Skeletal muscle tissue (tissue), 4 donors: Measurements from ENCODE around the gene XRCC1. TPM values are rescaled to one million over a fixed set of nuclear protein-coding genes. Genes with fewer than 3 reads are reported as not detected.
A peak's percentile ranks its signal among the peaks of the same experiment; 100 is the strongest.

ENCODE experiments used
- H3K27ac ChIP-seq: one replicate; pipeline ENCODE4 v1.7.0; 2013; ENCODE audit warnings: mild to moderate bottlenecking, low read depth, low read length, inconsistent platforms
- H3K27me3 ChIP-seq, 3 donors: one replicate each; pipeline ENCODE4 v1.7.0; 2013; ENCODE audit warnings: low read length in 3 of 3; ENCODE audit not compliant: control insufficient read depth in 3 of 3, insufficient read depth in 3 of 3
- H3K36me3 ChIP-seq, 3 donors: one replicate each; pipeline ENCODE4 v1.7.0; 2013; ENCODE audit warnings: low read length in 3 of 3; ENCODE audit not compliant: control insufficient read depth in 3 of 3, insufficient read depth in 3 of 3
- H3K4me1 ChIP-seq, 3 donors: one replicate each; pipeline ENCODE4 v1.7.0; 2013; ENCODE audit warnings: low read length in 3 of 3, mild to moderate bottlenecking in 3 of 3; ENCODE audit not compliant: control insufficient read depth in 3 of 3, insufficient read depth in 3 of 3
- H3K4me3 ChIP-seq, 3 donors: one replicate each; pipeline ENCODE4 v1.7.0; 2013; ENCODE audit warnings: low read length in 3 of 3
- H3K9ac ChIP-seq, 3 donors: one replicate each; pipeline ENCODE4 v1.7.0; 2013; ENCODE audit warnings: low read length in 3 of 3, mild to moderate bottlenecking in 3 of 3, moderate library complexity in 2 of 3, low read depth in 1 of 3
- H3K9me3 ChIP-seq, 3 donors: one replicate each; pipeline ENCODE4 v1.7.0; 2013; ENCODE audit warnings: low read length in 3 of 3; ENCODE audit not compliant: control insufficient read depth in 3 of 3
- total RNA-seq: library from RNA; depleted of rRNA; stranded (reverse); fragments of >200 nt; gene quantifications from one replicate; pipeline ENCODE4 v1.2.3, GENCODE V29; 2014
- donor health status: Osteomylitis.

Gene XRCC1
- total RNA-seq, 1 donor from 2014 or later = 7.3 TPM

DNA sequence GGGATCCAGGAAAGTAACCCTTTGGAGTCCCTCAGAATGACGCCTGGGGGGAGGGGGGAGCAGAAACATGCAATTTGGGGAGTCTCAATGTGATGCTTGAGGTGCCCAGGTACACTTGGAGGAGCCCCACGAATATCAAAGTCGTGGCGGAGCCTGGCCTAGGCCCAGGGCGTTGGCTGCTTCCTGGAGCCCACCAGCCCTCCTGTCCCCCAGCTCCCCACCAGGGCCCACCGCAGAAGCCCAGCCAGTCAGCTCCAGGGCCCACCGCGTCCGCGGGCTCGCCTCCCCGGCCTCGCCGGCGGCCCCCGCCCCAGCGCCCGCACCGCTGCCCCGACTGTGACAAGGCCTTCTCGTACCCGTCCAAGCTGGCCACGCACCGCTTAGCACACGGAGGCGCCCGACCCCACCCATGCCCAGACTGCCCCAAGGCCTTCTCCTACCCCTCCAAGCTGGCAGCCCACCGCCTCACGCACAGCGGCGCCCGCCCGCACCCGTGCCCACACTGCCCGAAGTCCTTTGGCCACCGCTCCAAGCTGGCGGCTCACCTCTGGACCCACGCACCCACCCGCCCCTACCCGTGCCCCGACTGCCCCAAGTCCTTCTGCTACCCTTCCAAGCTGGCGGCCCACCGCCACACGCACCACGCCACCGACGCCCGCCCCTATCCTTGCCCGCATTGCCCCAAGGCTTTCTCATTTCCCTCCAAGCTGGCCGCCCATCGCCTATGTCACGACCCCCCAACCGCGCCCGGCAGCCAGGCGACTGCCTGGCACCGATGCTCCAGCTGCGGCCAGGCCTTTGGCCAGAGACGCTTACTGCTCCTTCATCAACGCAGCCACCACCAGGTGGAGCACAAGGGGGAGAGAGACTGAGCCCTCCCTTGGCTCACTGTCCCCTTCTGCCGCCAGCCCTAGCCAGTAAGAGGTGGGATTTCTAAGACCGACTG, 40.2 kb downstream of the XRCC1 start:
- H3K27ac ChIP-seq = peak overlapping the region; percentile 85
- H3K27me3 ChIP-seq = no peaks in the 10 kb centered on the region
- H3K9ac ChIP-seq = peak overlapping the region in 2 of 3 donors; percentile 54 to 66
- H3K9me3 ChIP-seq = peaks cover 0 to 8% (median 0%) of the 10 kb centered on the region in 3 donors
- peaks cover 6 to 16% (median 12%) of the 10 kb centered on the region in 3 donors for H3K36me3 ChIP-seq
- peaks cover 16 to 33% (median 23%) of the 10 kb centered on the region in 3 donors for H3K4me1 ChIP-seq
- H3K4me3 ChIP-seq = no peak overlapping the region

DNA sequence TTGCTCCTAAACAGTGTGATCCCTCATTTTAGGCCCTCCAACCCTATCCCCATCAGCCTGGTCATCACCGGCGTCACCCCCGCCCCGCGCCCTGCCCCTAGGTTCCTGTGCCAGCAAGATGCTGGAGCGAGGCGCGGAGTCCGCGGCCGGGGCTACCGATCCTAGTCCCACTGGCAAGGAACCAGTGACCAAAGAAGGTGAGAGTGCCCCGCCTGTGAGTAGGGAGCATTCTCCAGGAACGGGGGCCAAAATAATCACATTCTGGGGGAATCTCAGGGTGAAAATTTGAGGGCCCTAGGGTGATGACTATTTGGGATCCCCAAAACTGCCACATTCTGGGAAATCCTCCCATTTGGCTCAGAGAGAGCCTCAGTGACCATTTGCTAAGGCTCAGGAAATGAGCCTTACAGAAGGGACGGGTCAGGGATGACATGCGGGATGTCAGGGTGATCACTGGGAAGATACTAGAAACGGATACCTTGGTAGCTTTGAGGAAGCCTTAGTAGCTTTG, 41.0 kb downstream of the XRCC1 start:
- peak overlapping the region in 2 of 3 donors; percentile 25 to 54 for H3K9ac ChIP-seq
- H3K4me3 ChIP-seq = peak overlapping the region; percentile 91 to 95 (median 92)
- H3K4me1 ChIP-seq = peaks cover 16 to 33% (median 23%) of the 10 kb centered on the region in 3 donors
- H3K36me3 ChIP-seq = peaks cover 6 to 12% (median 11%) of the 10 kb centered on the region in 3 donors
- peak overlapping the region; percentile 85 for H3K27ac ChIP-seq
- H3K9me3 ChIP-seq = peaks cover 0 to 8% (median 0%) of the 10 kb centered on the region in 3 donors
- no peaks in the 10 kb centered on the region for H3K27me3 ChIP-seq

DNA sequence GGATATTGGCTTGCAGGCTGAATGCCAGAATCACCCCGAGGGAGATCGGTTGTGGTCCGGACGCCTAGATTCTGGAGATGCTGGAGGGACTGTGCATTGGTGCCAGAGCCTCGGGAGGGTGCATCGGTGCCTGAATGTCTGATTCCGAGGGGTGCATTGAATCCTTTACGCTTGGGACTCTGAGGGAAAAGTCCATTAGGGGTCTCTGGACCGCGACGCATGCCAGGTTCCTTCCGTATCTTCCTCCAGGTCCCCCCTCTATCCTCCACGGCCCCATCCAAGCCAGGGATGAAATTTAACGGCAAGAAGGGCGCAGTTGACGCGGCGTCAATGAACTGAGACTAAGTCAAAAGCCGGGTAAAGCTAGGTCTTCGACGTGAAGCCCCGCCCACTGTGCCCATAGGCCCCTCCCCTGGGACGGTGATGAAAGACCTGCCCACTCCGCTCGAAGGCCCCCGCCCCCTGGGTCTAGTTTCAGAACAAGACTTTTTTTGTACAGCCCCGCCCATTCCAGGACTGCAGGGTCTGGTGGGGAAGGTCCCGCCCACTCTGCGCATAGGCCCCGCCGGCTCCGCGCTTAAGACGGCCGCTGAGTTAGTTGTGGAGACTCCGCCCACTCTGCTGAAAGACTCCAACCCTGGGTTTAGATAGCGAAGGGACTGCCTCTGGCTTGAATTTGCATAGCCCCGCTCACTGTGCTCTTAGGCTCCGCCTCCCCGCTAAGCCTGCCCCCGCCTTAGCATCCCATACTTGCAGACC, 41.6 kb downstream of the XRCC1 start:
- H3K27me3 ChIP-seq = no peaks in the 10 kb centered on the region
- peaks cover 6% of the 10 kb centered on the region in 3 donors for H3K36me3 ChIP-seq
- H3K4me3 ChIP-seq = peak overlapping the region; percentile 91 to 95 (median 92)
- H3K27ac ChIP-seq = peak overlapping the region; percentile 85
- H3K9me3 ChIP-seq = peaks cover 0 to 2% (median 0%) of the 10 kb centered on the region in 3 donors
- peak overlapping the region; percentile 60 to 86 (median 86) for H3K9ac ChIP-seq
- H3K4me1 ChIP-seq = peaks cover 16 to 33% (median 23%) of the 10 kb centered on the region in 3 donors

DNA sequence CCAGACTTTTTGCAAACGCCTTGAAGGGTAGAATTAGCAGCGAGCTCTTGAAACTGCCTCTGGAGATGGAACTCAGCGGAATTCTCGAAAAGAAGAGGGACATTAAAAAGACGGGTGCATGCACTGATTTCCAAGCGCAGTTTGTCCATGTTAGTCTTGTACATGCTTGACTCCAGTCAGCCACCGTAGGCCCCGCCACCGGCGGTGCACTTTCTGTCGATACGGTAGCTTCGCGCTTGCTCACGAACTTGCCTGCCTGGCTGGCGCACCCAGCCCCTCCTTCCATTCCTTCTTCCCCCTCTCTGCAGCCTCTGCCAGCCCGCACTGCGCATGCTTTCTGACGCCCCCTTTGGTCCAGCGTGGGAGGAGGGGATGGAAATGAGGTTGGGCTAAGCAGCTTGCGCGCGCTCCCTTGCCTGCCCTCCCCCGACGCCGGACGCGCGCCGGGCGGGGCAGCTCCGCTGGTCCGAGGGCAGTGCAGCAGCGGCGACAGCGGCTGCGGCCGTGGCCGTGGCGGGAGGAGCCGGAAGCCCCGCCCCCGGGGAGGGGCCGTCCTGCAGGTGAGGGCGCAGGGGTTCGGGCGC, 42.3 kb downstream of the XRCC1 start, which contains the start of gene ZNF575:
Gene ZNF575, plus strand, starts transcription at position 227 of the 584 bp plus-strand sequence. CDS start 1,235 bp downstream, outside the sequence.
- H3K9ac ChIP-seq = peak within 1 kb of the TSS; percentile 60 to 86 (median 86)
- H3K27me3 ChIP-seq = no peaks in the 10 kb centered on the region
- peak within 1 kb of the TSS; percentile 85 for H3K27ac ChIP-seq
- peaks cover 16 to 33% (median 23%) of the 10 kb centered on the region in 3 donors for H3K4me1 ChIP-seq
- peak within 1 kb of the TSS; percentile 91 to 95 (median 92) for H3K4me3 ChIP-seq
- H3K36me3 ChIP-seq = peaks cover 0 to under 1% (median 0%) of the 10 kb centered on the region in 3 donors
- H3K9me3 ChIP-seq = no peaks in the 10 kb centered on the region

DNA sequence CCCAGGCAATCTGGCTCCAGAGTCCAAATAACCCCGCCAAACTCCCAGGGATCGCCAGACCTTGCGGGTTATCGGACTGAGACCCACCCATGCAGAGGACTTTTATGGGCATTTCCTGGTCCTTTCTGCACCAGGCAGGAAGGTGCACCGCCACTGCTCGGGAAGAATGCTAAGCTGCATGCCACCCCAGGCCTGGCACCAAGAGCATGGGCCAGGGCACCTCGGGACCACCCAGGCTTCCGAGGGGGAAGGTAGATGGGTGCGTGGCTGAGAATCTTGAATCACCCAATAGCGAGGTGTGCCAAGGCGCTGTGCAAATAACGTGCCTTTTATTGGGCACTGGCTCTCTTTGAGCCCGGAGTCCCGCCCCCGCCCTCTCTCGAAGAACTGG, 42.8 kb downstream of the XRCC1 start:
- peak overlapping the region; percentile 91 to 95 (median 92) for H3K4me3 ChIP-seq

GRCh38 chr19:43527860-43528622, 47.3 kb downstream of the XRCC1 start:
- no peaks in the 10 kb centered on the region for H3K9me3 ChIP-seq
- peaks cover 0 to under 1% (median 0%) of the 10 kb centered on the region in 3 donors for H3K36me3 ChIP-seq
- peak overlapping the region; percentile 42 to 93 (median 91) for H3K4me3 ChIP-seq
- peak overlapping the region; percentile 75 for H3K27ac ChIP-seq
- peaks cover 24 to 32% (median 31%) of the 10 kb centered on the region in 3 donors for H3K4me1 ChIP-seq
- H3K9ac ChIP-seq = peak overlapping the region in 2 of 3 donors; percentile 1 to 35
- H3K27me3 ChIP-seq = no peaks in the 10 kb centered on the region

More for the DNA sequence above, 42.8 kb downstream of the XRCC1 start:
- Histone ChIP-seq H3K4me1 (peaks cover 19 to 33% (median 25%) of the 10 kb centered on the region in 3 donors), H3K27me3 (no peaks in the 10 kb centered on the region), H3K36me3 (no peaks in the 10 kb centered on the region), H3K9me3 (no peaks in the 10 kb centered on the region), H3K9ac (peak overlapping the region; percentile 60 to 86 (median 86)), H3K27ac (peak overlapping the region; percentile 85)

DNA sequence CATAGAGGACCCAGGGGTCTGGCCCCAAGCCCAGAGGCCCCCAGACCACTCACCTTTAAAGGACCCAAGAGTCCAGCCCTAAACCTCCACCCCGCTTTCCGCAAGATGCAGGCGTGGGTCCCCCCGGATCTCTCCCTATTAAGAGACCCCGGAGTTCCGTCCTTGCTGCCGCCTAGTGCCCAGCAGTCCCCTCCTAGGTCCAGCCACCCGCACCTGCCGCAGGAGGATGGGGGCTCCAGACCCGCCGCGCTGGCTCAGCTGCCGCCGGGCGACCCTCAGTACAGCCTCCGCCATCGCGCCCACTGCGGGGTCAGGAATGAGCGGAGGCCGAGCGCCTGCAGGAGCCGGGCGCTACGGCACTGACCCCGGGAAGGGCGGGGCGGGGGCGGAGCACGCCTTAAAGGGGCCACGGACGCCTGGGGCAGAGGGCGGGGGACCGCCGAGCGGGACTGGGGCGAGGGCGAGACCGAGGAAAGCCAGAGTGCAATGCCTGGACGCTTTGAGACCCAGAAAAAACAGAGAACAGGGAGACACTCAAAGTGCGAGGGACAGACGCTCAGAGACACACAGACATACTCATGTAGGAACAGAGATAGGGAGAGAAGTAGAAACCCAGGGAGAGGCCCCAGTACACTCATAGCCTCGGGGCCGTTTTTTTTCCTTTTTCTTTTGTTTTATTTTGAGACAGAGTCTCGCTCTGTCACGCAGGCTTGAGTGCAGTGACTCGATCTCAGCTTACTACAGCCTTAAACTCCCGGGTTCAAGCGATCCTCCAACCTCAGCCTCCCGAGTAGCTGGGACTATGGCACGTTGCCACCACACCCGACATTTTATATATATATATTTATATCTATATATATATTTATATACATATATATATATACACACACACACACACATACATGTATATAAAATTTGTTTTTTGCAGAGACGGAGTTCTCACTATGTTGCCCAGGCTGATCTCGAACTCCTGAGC, 48.2 kb downstream of the XRCC1 start, which contains the start of gene ETHE1:
Gene ETHE1, minus strand, starts transcription at position 318 of the 976 bp plus-strand sequence. Its CDS starts 24 bp downstream, at position 294.
- Histone ChIP-seq H3K27ac (peak within 1 kb of the TSS; percentile 75), H3K4me1 (peaks cover 18 to 25% (median 23%) of the 10 kb centered on the region in 3 donors), H3K9ac (peak within 1 kb of the TSS; percentile 85 to 92 (median 89)), H3K36me3 (peaks cover 0 to 2% (median 0%) of the 10 kb centered on the region in 3 donors), H3K27me3 (no peaks in the 10 kb centered on the region), H3K9me3 (no peaks in the 10 kb centered on the region), H3K4me3 (peak within 1 kb of the TSS; percentile 90 to 93 (median 91))
